WTC11 (cell line): Measurements from ENCODE around the gene ACOXL.

Source experiments
- ATF1 ChIP-seq: sonication (generic); formaldehyde crosslinking; IDR thresholded peaks from 2 replicates; pipeline ENCODE4 v1.8.1; 2023; ENCODE audit warnings: mild to moderate bottlenecking, moderate library complexity, missing genetic modification reagents
- ATF3 ChIP-seq: sonication (generic); formaldehyde crosslinking; conservative IDR thresholded peaks from 2 replicates; pipeline ENCODE4 v1.8.1; 2022; ENCODE audit warnings: mild to moderate bottlenecking, missing genetic modification reagents
- CTCF ChIP-seq: fragments of 200-600 bp; IDR thresholded peaks from 2 replicates; pipeline ENCODE4 v1.8.0; 2022; ENCODE audit warnings: antibody characterized with exemption
- ESRRA ChIP-seq: sonication (generic); formaldehyde crosslinking; IDR thresholded peaks from 2 replicates; pipeline ENCODE4 v1.8.1; 2022; ENCODE audit warnings: mild to moderate bottlenecking, missing genetic modification reagents, borderline replicate concordance
- GRHL2 ChIP-seq: fragments of 250-450 bp; sonication (Bioruptor Pico); IDR thresholded peaks from 2 replicates; pipeline ENCODE4 v1.8.0; 2022; ENCODE audit warnings: mild to moderate bottlenecking, moderate library complexity; ENCODE audit not compliant: insufficient replicate concordance, severe bottlenecking
- SMAD3 ChIP-seq: sonication (generic); formaldehyde crosslinking; IDR thresholded peaks from 2 replicates; pipeline ENCODE4 v1.8.0; 2022; ENCODE audit warnings: missing genetic modification reagents, mild to moderate bottlenecking, borderline replicate concordance
- SP1 ChIP-seq: sonication (generic); formaldehyde crosslinking; conservative IDR thresholded peaks from 2 replicates; pipeline ENCODE4 v1.8.1; 2022; ENCODE audit warnings: missing genetic modification reagents
- USF1 ChIP-seq: sonication (generic); formaldehyde crosslinking; IDR thresholded peaks from 2 replicates; pipeline ENCODE4 v1.8.0; 2022; ENCODE audit warnings: mild to moderate bottlenecking, missing genetic modification reagents
- USF2 ChIP-seq: sonication (generic); formaldehyde crosslinking; IDR thresholded peaks from 2 replicates; pipeline ENCODE4 v1.8.1; 2023; ENCODE audit warnings: mild to moderate bottlenecking, missing genetic modification reagents, moderate library complexity
- ZBTB21 ChIP-seq: sonication (generic); formaldehyde crosslinking; IDR thresholded peaks from 2 replicates; pipeline ENCODE4 v1.8.1; 2023; ENCODE audit warnings: mild to moderate bottlenecking, missing genetic modification reagents, borderline replicate concordance
- TF ChIP-seq, protein P1 (sequence below): sonication (generic); formaldehyde crosslinking; IDR thresholded peaks from 2 replicates; pipeline ENCODE4 v1.8.1; 2022; ENCODE audit warnings: mild to moderate bottlenecking, missing genetic modification reagents, moderate library complexity, borderline replicate concordance

DNA sequence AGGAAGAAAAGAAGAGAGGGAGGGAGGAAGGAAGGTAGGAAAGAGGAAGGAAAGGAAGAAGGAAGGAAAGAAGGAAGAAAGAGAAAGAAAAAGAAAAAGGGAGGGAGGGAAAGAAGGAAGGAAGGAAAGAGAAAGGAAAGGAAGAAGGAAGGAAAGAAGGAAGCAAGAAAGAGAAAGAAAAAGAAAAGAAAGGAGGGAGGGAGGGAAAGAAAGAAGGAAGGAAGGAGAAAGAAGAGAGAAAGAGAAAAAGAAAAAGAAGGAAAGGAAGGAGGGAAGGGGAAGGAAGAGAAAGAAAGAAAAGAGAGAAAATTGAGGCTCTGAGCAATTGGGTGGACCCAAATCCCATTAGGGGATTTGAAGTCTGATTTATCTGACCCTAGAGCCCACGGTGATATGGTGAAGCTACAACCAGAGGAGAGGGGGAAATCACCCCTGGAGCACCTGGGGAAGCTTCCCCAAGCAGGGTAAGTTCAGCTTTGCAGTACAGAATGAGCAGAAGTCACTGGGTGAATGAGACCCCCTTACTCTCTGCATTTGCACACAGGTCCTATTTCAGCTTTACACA lies 210.8 kb downstream of the ACOXL start:
- TF ChIP-seq ATF1 (CRISPR knock-in tag) = no peak
- no peak for TF ChIP-seq ATF3 (CRISPR knock-in tag)
- TF ChIP-seq GRHL2 = no peak
- no peak for TF ChIP-seq SMAD3 (CRISPR knock-in tag)
- no peak for TF ChIP-seq ZBTB21
- TF ChIP-seq CTCF = no peak
- TF ChIP-seq, protein P1, sequence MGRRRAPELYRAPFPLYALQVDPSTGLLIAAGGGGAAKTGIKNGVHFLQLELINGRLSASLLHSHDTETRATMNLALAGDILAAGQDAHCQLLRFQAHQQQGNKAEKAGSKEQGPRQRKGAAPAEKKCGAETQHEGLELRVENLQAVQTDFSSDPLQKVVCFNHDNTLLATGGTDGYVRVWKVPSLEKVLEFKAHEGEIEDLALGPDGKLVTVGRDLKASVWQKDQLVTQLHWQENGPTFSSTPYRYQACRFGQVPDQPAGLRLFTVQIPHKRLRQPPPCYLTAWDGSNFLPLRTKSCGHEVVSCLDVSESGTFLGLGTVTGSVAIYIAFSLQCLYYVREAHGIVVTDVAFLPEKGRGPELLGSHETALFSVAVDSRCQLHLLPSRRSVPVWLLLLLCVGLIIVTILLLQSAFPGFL (CRISPR knock-in tag) = no peak
- TF ChIP-seq USF2 = no peak
- TF ChIP-seq SP1 (CRISPR knock-in tag) = no peak
- no peak for TF ChIP-seq USF1
- TF ChIP-seq ESRRA (CRISPR knock-in tag) = no peak
